ENCODE measurements around the gene CCDC9B.

The CCDC9B gene

DNA sequence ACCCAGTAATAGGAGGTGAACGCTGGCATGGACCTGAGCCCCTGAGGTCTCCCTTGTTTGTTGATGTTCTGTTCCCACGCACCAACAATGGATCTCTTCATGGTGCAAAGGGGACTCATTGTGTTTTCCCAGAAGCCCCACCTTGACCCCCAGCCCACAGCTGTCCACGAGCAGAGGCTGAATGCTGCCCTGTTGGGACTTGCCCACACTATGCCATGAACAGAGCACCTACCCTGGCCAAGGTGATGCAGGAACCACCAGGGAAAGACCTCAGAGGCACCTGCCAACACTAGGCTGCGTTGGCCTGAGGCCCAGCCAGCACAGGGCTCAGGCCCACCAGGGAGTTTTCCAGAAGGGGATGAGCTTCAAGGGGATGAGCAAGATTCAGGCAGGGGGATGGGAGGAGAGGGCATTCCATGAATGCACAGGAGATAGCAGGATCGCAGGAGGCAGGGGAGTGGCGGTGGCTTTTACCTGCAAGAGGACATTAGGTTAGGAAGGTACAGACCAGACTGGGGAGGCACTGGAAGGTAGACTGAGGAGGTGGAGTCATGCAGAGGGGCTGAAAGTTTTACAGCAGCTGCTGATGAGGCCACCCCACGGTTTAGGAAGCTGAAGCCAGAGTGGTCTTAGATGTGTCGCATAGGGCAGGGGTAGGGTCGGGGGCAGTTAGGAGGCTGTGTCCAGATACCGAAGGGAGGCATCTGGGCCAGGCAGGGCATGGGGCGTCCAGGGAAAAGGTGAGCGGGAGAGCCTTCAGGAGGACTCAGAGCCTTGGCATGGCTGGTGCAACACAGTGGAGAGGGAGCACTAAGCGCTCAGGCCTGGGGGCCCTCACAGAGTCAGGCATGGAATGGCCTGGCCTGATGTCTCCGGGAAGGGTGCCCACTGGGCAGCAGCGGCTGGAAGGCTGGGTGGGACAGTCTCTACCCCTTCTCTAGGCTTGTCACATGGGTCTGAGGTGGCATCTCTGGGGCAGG is 6.1 kb upstream of the CCDC9B start:
- no peak for DNase-seq (ENCODE audit: extremely low spot score, insufficient read length, low read depth)
- FAIRE-seq = no peak

DNA sequence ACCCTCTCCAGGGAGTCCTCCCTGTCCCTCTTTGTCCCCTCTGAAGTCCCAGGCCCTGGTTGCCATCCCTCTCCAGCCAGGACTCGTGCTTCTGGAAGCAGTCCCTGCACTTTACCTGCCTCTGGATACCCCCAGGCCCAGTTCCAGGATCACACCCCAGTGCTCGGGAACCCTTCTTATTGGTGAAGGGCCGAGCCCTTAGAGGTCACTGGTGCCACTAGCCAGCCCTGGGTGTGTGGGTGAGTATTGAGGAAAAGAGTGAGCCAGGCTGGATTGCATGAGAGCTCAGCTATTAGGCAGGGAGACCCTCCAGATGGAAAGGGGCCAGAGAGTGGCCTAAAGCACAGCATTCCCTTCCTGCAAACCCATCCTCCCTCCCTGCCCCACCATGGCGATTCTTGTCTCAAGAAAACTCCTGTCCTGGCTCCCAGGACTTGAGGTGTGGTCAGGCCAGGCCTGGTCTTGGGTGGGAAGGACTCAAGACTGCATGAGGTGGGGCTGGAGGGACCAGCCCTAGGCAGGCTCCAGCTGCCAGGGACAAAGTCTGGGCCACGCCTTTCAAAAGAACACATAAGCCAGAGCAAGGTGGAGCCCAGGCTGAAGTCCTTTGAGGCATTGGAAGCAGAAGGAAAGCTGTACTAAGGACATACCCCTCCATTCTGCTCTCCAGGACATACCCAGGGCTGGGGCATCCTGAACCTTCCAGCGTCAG is 5.3 kb upstream of the CCDC9B start:
- FAIRE-seq (no peak), DNase-seq (ENCODE audit: extremely low spot score, insufficient read length, low read depth) (no peak)

DNA sequence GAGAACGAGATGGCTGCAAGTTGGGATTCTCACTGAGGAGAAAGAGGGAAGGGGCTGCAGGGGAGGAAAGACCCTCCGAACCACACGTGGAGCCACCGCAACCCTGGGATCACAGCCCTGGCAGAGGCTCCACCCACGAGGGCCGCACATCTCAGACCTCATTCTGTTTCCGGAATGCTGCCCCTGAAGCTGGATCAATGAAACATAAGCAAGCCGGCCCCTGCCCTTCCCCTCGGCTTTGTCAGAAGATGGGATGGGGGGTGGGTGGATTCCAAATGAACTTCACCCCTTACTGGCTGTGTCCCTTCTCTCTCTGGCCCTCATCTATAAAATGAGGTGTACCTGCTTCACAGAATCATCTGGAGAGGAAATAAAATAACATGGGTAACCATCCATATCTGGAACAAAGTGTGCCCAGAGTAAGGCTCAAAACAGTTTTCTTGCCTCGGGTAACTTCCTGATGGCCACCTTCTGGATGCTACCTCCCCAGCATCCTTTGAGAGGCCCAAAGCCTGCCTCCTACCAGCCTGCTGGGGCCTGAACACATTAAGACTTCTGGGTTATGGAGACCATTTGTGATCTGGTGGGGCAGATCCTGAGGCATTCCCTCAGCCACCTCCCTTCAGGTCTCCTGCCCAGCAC is 4.6 kb upstream of the CCDC9B start:
- FAIRE-seq (no peak), DNase-seq (ENCODE audit: extremely low spot score, insufficient read length, low read depth) (no peak)

DNA sequence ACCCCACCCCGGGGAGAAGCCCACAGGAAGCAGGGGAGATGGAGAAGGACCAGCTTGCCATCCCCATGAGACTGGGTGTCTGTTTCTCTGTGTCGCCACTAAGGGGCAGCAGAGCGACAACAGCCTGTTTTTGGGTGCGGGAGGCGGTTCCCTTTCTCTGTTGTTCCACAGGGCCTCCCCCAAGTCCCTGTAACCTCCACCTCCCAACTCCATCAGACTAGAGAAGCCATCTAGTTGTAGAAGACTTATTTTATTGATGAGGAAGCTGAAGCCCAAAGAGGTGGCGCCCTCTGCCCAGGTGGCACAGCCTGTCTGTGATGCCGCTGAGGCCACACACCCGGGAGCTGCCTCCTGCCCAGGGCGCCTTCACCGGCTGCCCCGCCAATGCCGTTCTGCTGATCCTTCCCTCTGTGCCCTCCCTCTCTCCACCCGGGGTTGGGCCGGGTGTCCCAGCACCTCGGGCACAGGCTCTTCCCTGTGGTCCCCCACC is 3.9 kb upstream of the CCDC9B start:
- FAIRE-seq (peak; percentile 89), DNase-seq (ENCODE audit: extremely low spot score, insufficient read length, low read depth) (peak; percentile 63)

DNA sequence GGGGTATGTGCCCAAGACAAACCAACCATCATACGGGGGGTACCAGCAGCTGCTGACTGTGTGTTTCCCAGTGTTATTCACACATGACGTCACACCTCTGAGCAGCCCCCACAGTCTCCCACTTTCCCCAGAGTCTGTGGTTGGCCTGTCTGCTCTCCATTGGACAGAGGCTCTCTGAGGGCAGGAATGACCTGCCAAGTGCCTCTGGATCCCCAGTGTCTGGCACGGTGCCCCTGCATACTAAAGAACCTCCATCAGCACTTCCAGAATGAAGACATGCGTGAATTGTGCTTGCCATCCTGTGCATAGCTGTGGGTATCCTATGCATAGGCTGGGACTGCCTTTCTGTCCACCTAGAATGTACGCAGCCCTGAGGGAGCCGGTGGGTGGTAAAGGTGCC is 3.5 kb upstream of the CCDC9B start:
- FAIRE-seq = no peak
- DNase-seq (ENCODE audit: extremely low spot score, insufficient read length, low read depth) = no peak

DNA sequence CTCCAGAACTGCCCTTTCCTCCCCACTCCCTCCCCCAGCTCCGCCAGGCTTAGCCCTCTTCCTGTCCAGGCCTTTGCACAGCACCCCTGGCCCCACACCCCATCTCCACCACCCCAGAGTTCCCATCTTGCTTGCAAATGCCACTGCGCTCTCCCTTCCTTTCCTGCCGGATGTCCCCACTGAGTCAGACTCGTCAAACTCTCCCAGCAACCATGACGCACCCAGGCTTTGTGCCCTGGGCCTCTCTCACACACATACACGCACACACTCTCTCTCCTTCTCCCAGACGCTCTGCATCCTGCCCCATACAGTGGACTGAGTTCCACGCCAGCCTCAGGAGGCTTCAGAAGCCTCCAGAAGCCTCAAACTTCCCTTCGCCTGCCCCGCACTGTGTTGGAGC is 2.8 kb upstream of the CCDC9B start:
- no peak for DNase-seq (ENCODE audit: extremely low spot score, insufficient read length, low read depth)
- no peak for FAIRE-seq

DNA sequence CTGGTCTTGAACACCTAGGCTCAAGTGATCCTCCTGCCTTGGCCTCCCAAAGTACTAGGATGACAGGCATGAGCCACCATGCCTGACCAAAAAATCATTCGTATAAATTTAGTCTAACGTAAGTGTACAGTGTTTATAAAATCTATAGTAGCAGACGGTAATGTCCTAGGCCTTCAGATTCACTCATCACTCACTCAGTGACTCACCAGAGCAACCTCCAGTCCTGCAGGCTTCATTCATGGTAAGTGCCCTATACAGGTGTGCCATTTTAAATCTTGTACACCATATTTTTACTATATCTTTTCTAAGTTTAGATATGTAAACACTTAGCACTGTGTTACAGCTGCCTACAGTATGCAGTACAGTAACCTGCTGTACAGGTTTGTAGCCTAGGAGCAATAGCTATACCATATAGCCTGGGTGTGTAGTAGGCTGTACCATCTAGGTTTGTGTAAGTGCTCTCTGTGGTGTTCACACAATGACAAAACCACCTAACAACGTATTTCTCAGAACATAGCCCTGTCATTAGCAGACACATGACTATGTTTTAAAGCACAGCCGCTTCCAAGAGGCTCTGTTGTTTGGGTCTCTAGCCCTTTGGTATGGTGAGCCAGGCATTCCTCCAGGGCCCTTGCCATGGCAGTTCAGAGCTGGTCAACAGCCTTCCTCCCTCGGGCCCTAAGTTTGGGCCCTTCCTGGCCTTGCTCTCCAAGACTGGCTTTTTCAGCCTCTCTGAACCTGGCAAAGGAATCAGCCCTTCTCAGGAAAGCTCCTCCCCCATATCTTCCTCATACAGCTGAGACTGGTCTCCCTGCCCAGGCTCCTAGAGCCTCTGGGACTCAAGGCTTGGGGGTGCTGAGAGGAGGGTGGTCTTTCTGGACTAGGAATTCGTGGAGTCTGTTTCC is 1.9 kb upstream of the CCDC9B start:
- DNase-seq (ENCODE audit: extremely low spot score, insufficient read length, low read depth) (no peak), FAIRE-seq (no peak)

DNA sequence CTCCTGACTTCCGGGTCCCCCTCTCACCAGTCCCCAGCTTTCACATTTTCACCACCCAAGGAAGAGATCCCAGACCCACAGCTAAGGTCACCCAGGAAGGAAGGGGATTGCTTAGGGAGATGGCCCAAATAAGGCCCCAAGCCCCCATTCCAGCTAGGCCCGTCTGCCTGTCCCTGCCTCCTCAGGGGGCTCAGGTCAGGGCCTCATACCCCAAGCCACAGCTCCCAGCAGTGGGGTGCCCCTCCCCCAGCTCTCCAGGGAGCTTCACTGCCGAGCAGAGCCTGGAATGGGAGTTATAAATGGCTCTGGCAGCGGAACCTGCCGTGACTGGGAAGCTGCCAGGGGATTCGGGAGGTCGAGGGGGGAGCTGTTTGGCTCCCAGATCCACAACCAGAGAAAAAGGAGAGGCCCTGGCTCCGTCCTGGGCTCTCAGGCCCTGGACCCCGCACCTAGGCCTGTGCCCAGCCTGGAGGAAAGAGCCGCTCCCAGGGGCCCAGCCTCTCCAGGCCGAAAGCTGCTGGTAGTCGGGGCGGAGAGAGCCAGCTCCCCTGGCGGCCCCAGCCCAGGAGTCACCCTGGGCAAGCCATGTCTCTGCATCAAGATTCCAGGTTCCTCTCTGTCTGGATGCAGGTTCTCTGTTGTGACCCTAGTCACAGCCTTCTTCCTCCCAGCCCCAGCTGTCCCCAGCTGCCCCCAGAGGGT is 550 bp downstream of the CCDC9B start:
- DNase-seq (ENCODE audit: extremely low spot score, insufficient read length, low read depth) = no peak
- no peak for FAIRE-seq

DNA sequence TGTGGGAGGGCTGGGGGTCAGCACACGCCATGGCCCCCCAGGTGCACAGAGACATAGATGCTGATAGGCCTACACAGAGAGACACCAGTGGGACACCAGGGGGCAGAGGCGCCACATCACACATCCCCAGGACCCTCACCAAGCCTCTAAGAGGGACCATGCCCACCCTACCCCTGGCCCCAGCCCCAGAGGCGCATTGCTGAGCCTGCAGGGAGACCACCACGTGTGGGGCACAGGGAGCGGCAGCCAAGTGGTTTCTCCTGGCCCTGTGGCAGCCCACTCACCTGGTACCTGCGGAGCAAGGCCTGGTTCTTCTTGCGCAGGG is 1.2 kb downstream of the CCDC9B start:
- FAIRE-seq (no peak), DNase-seq (ENCODE audit: extremely low spot score, insufficient read length, low read depth) (no peak)

DNA sequence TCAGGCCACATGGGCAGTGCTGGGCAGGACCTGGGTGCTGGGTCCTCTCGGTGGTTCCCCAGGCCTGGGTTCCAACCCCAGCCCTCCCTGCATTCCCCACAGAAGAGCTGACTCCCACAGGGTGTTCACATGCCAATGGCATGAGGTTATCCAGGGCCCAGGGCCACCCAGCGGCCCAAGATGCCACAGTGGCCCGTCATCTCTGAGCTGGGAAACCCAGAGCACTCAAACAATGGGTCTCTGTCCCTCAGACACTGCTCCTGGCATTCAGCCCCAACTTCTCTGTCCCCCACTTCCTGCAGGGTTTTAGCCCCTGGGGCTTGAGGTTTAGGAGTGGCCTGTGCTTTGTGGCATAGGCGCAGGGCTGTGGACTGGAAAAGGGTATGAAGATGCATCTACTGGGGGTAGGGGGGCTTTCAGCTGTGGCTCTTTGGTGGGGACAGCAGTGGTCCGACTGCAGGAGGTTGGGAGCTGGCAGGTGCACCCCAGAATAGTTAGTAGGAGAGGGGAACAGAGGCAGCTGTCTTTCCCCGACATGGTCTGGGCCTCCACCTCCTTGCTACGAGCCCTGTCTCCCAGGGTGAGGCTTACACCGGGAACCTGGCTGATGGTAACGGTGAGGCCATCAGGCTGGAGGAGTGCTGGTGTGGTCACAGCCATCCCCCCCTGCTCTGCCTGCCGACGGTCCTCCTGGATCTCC is 1.7 kb downstream of the CCDC9B start:
- no peak for DNase-seq (ENCODE audit: extremely low spot score, insufficient read length, low read depth)
- FAIRE-seq = no peak

DNA sequence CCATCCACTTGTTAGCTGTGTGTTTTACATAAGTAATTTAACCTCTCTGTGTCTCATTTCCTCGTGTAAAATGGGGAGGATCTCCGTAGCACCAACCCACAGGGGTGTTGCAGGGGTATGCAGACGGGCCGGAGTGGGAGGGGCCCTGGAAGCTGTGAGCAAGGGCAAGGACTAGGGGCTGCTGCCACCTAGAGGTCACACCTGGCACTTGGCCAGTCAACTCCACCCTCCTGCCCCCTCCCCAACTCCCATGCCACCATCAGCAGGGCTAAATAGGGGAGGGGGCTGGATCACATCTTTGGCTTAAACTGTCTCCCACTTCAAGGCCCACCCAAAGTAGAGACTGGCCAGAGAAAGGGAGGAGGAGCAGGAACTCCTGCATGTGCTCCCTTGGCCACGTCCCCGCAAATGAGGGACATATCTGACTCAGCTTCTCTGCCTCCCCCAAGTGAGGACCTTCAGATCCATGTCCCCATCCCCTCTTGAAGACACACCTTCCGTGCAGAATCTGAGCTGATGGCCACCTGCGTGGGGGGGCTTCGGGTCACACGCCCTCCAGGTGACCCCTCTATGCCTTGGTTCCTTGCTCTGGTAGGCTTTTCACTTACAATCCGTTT is 2.6 kb downstream of the CCDC9B start:
- FAIRE-seq (peak; percentile 79), DNase-seq (ENCODE audit: extremely low spot score, insufficient read length, low read depth) (peak; percentile 78)

DNA sequence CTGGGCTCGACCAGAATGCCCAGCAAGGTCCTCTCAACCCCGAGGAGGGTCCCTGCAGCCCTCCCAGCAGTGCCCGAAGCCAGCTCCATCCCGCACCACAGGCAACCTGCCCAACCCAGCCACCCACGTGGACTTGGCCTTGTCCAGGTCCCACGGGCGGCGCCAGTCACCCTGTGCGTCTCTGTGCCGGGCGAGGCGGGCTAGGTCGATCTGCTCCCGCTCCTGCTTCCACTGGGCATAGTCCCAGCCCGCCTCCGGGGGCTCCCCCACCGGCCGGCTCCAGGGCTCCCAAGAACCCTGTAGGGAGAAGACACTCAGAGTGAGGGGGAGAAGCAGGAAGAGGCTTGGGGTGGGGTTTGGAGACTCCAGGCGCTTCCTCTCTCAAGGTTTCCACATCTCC is 3.1 kb downstream of the CCDC9B start:
- DNase-seq (ENCODE audit: extremely low spot score, insufficient read length, low read depth) = no peak
- FAIRE-seq = no peak

DNA sequence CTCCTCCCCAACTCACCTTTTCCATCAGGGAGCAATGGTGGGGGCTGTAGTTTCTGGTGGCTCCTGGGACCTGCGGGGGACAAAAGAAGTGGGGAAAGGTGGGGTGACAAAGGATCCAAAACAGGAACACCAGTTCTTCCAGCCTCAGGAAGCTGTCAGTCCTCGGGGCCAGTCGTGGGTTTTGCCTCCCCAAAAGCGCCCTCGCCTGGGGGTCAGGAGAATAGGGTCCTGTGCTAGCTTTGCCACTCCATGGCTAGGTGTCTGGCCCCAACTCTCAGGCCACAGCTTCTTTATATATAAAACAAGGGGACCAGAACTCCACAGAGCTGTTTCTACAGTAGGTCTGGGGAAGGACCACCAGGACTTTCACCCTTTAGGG is 4.0 kb downstream of the CCDC9B start:
- DNase-seq (ENCODE audit: extremely low spot score, insufficient read length, low read depth) = no peak
- FAIRE-seq = peak; percentile 57

DNA sequence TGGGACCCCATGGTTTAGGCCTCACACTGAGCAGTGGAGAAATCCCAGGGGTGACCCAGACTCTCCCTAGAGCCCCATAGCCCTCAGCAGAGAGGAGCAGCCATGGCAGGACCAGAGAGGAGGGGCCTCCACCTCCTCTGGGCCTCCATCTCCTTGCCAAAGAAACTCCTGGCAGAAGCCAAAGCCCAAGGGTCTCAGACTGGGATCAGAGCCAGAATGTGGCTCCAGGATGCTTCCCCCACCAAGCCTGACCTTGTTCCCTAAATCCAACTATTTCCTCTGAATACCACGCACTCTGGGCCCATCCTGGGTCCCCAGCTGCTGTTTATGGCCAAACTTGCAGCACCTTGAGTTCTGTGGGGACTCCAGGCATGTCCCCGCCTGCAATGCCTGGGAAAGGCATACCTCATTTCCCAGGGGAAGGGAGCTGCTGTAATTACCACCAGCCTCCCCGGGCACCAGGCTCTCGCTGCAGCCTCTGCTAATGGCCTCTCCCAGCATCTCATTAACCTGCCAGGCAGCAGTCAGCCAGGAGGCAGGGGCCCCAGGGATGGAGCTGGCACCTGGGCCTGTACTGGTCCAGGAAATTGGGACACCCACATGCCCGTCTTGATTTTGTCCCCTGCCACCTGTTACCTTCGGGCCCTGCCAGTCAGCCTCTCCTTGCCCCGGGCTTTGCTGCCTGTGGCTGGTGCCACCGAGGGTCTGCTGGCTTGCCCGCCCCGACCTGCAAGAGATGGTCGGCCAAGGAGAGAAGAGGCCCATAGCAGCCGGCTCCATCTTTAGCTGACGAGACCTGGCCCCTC is 4.6 kb downstream of the CCDC9B start:
- FAIRE-seq = no peak

DNA sequence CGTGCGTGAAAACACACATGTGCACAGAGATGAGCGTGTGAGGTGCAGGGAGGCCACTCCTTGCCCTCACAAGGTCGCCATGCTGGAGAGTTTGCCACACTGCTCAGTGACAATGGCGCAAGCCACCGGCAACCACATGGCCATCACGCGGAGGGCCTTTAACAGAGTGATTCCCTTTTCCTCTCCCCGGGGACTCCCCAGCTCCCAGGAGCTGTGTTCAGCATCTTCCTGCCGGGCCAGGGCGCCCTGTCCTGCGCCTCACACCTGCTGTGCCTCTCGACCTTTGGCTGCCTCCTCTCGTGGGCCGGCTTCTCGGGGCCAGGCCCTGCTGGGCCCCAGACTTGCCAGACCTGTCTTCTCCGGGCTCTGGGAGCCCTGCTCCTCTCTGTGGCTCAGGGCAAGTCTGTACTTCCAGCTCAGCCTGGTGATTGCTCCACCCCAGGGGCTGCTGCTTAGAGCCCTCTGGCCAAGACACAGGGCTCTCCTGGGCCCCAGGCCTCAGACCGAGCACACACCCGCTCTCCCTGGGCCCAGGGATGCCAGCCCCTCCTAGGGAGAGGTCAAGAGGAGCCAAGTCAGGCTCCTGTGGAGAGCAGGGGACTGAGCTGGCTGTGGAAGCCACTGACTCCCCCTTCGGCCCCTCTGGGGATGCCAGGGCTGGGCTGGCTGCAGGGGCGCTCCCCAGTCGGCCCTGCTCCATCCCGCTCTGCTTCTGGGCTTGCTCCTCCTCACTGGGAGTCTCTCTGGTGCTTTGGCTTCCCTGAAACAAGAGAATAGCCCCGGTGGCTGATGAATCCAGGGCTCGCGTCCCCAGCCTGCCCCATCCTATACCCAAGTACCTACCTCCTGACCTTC is 5.6 kb downstream of the CCDC9B start:
- FAIRE-seq = no peak

More for the DNA sequence above, 4.6 kb downstream of the CCDC9B start:
- DNase-seq (ENCODE audit: extremely low spot score, insufficient read length, low read depth) = no peak

DNA sequence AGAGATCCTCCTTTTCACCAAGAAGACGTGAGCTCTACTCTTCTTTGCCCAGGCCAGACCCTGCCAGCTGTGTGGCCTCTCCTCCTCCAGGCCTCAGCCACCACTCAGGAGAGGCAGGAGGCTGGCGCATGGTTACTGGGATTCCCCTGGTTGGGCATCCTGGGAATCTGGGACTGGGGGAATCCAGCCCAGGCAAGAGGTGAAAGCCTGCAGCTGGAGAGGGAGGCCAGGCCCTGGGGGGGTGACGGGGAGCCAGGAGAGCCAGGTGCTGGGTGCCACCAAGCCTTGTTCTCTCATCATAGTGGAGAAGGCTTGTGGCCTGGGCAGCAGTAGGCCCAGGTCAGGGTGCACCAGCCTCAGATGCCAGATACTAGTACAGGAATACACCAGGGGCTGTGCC is 6.2 kb downstream of the CCDC9B start:
- FAIRE-seq = no peak
- no peak for DNase-seq (ENCODE audit: extremely low spot score, insufficient read length, low read depth)

More for the DNA sequence above, 5.6 kb downstream of the CCDC9B start:
- DNase-seq (ENCODE audit: extremely low spot score, insufficient read length, low read depth) = no peak
